ENCODE results near the gene MRPL3.
A peak's percentile ranks its signal among the peaks of the same experiment; 100 is the strongest.

The MRPL3 gene

GRCh38 chr3:131502530-131503319, at the start of gene MRPL3:
TSS of gene MRPL3 (minus strand) at chr3:131502971. CDS start at chr3:131502821, 150 bp downstream.
- DNase-seq (ENCODE audit: low read depth in 2 of 2), result peak; percentile 64 to 69

- no peak for DNase-seq (ENCODE audit: low read depth in 2 of 2)
Observed at GRCh38 chr3:131551761-131552160, 49.0 kb upstream of the MRPL3 start.

GRCh38 chr3:131550562-131551465, 48.0 kb upstream of the MRPL3 start:
- DNase-seq (ENCODE audit: low read depth in 2 of 2), result no peak

GRCh38 chr3:131549340-131549739, 46.6 kb upstream of the MRPL3 start:
- no peak for DNase-seq (ENCODE audit: low read depth in 2 of 2)

GRCh38 chr3:131547585-131547984, 44.8 kb upstream of the MRPL3 start:
- DNase-seq (ENCODE audit: low read depth in 2 of 2), result no peak

GRCh38 chr3:131546441-131546840, 43.7 kb upstream of the MRPL3 start:
- DNase-seq (ENCODE audit: low read depth in 2 of 2), result no peak

GRCh38 chr3:131544557-131544956, 41.8 kb upstream of the MRPL3 start:
- no peak for DNase-seq (ENCODE audit: low read depth in 2 of 2)

GRCh38 chr3:131543714-131544113, 40.9 kb upstream of the MRPL3 start:
- no peak for DNase-seq (ENCODE audit: low read depth in 2 of 2)

GRCh38 chr3:131541288-131541687, 38.5 kb upstream of the MRPL3 start:
- no peak for DNase-seq (ENCODE audit: low read depth in 2 of 2)

GRCh38 chr3:131540821-131541220, 38.0 kb upstream of the MRPL3 start:
- no peak for DNase-seq (ENCODE audit: low read depth in 2 of 2)

- DNase-seq (ENCODE audit: low read depth in 2 of 2), result no peak
Observed at GRCh38 chr3:131540143-131540542, 37.4 kb upstream of the MRPL3 start.

GRCh38 chr3:131538968-131539367, 36.2 kb upstream of the MRPL3 start:
- no peak for DNase-seq (ENCODE audit: low read depth in 2 of 2)

- DNase-seq (ENCODE audit: low read depth in 2 of 2), result no peak
Observed at GRCh38 chr3:131537531-131537930, 34.8 kb upstream of the MRPL3 start.

- no peak for DNase-seq (ENCODE audit: low read depth in 2 of 2)
Observed at GRCh38 chr3:131535596-131535995, 32.8 kb upstream of the MRPL3 start.

GRCh38 chr3:131535131-131535530, 32.4 kb upstream of the MRPL3 start:
- DNase-seq (ENCODE audit: low read depth in 2 of 2), result no peak

GRCh38 chr3:131532645-131533044, 29.9 kb upstream of the MRPL3 start:
- no peak for DNase-seq (ENCODE audit: low read depth in 2 of 2)

- no peak for DNase-seq (ENCODE audit: low read depth in 2 of 2)
Observed at GRCh38 chr3:131530843-131531242, 28.1 kb upstream of the MRPL3 start.

GRCh38 chr3:131530388-131530787, 27.6 kb upstream of the MRPL3 start:
- no peak for DNase-seq (ENCODE audit: low read depth in 2 of 2)

GRCh38 chr3:131526801-131527347, 24.1 kb upstream of the MRPL3 start:
- DNase-seq (ENCODE audit: low read depth in 2 of 2), result no peak

- no peak for DNase-seq (ENCODE audit: low read depth in 2 of 2)
Observed at GRCh38 chr3:131518680-131519079, 15.9 kb upstream of the MRPL3 start.

GRCh38 chr3:131505421-131505820, 2.6 kb upstream of the MRPL3 start:
- DNase-seq (ENCODE audit: low read depth in 2 of 2), result no peak

- DNase-seq (ENCODE audit: low read depth in 2 of 2), result no peak
Observed at GRCh38 chr3:131503320-131503635, 507 bp upstream of the MRPL3 start.

GRCh38 chr3:131501949-131502348, 822 bp downstream of the MRPL3 start:
- no peak for DNase-seq (ENCODE audit: low read depth in 2 of 2)

Measured in stimulated activated CD8-positive, alpha-beta memory T cell treated with anti-CD3 and anti-CD28 coated beads, Interleukin-7, amount 100 ng/mL, for 1 hour (primary cell).